ENCODE results near the gene RPL31.

- TF ChIP-seq, protein P1, sequence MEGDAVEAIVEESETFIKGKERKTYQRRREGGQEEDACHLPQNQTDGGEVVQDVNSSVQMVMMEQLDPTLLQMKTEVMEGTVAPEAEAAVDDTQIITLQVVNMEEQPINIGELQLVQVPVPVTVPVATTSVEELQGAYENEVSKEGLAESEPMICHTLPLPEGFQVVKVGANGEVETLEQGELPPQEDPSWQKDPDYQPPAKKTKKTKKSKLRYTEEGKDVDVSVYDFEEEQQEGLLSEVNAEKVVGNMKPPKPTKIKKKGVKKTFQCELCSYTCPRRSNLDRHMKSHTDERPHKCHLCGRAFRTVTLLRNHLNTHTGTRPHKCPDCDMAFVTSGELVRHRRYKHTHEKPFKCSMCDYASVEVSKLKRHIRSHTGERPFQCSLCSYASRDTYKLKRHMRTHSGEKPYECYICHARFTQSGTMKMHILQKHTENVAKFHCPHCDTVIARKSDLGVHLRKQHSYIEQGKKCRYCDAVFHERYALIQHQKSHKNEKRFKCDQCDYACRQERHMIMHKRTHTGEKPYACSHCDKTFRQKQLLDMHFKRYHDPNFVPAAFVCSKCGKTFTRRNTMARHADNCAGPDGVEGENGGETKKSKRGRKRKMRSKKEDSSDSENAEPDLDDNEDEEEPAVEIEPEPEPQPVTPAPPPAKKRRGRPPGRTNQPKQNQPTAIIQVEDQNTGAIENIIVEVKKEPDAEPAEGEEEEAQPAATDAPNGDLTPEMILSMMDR (IDR thresholded peaks at IDR 0.05; ENCODE audit: low read length) = no peak
- no peak for TF ChIP-seq EZH2 (IDR thresholded peaks at IDR 0.05; ENCODE audit: borderline replicate concordance, low read length)
Measured at GRCh38 chr2:100999995-101000394, 2.1 kb upstream of the RPL31 start.

Data from OCI-LY1 (cell line).